Measurements from ENCODE around the gene STAT5B.

STAT5B gene

DNA sequence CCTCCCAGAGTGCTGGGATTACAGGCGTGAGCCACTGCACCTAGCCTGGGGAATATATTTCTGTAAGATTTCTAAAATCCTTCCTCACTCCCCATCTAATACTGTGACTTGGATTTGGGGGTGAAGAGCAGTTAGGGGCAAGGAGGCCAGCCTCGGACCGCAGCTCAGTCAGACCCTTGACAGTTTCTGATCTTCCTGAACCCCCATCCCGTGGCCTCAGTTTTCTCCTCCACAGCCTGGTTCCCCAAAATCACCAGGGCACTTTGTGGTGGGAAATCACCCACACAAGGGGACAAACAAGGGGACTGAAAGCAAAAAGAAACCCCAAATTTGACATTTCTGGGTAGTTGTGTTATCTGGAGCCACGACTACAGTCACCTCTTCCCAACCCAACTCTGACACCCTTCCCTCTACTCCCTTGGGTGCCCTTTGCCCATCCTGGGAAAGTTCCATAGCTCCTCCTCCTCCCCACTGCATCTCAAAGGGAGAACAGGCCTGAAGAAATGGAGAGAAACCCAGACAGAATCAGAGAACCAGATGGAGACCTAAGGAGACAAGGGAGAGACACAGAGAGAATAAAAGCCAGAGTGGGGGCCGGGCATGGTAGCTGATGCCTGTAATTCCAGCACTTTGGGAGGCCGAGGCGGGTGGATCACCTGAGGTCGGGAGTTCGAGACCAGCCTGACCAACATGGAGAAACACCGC lies 9.3 kb upstream of the STAT5B start:
- no peak for DNase-seq

DNA sequence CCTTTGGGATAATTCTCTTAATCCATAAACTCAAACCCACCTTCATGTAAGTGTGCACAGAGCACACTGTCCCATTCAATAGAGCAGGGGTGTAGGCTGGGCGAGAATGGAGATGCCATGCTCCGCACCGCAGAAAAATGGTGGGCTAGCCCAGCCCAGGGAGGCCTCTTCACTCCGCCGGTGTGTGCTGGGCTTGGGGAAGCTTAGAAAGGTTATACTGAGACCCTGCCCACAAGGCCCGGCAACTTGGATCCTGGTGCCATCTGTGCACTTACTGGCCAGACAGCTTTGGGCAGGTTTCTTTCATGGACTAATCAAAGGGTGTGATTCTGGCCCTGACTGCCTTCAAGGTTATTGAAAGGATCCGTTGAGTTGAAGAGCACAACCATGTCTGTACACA lies 8.4 kb upstream of the STAT5B start:
- no peak for DNase-seq

DNA sequence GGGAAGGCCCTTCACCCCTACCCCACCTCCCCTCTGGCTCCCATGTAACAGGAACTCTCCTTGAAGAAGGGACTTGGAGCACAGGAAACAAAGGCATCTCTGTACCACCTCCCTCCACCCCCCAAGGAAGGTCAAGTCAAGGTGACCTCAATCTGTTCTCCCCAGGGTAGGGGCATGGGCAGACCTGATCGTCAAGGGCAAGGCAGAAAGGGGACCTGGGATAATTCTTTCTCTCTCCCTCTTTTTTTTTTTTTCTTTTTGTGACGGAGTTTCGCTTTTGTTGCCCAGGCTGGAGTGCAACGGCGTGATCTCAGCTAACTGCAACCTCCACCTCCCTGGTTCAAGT lies 7.8 kb upstream of the STAT5B start:
- no peak for DNase-seq

DNA sequence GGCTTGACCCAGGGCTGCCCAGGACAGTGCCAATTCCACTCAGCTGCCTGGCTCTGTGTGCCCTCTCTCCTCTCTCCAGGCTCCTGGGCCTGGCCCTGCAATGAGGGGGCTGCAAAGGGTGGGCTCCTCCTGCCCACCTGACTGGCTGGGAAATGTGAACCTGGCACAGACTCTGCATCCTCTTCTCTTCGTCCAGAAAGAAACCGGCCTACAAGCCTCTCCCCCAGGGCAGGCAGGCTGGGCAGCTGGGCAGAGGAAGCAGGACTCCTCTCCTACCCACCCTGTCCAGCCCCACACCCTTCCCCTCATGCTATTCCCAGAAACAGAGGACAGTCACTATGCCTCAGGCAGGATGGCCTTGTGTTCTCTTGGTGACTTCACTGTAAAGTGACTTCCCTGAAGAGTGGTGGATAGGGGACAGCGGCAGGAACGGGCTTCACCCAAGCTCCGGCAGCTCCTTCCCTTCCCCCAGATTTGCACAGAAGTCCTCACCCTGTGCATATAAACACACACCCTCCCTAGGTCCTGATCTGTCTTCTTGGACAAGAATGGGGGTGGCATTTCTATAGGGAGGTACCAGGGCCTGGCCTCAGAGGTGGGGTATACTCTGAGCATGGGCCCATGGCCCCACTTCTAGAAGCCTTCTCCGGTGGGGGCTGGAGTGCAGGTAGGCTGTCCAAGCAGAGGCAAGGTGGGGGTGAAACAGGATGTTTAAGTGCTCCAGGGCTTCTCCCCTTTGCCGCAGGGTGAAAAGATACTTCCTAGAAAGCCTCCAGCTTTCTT lies 7.2 kb upstream of the STAT5B start:
- no peak for DNase-seq

DNA sequence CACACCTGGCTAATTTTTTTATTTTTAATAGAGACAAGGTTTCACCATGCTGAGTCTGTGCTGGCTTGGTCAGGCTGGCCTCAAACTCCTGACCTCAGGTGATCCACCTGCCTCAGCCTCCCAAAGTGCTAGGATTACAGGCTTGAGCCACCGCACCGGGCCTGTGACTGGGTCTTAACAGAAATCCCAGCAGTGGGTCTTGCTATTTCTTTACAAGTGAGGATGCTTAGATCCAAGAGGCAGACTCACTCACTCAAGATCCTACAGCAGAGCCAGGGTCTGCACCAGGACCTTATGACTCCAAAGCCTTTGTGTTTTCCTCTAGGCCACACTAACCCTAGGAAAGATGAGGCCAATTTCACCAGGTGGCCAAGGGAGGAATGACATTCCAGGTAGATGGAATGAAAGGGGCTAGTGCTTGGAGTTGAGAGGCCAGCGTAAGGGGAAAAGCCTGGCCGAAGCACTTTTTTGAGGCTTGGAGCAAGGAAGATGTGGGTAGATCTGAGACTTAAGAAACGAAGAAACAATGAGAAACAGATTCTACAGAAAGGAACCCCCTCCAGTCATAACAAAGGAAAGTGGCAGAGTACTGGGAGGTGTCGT lies 6.4 kb upstream of the STAT5B start:
- DNase-seq = no peak

DNA sequence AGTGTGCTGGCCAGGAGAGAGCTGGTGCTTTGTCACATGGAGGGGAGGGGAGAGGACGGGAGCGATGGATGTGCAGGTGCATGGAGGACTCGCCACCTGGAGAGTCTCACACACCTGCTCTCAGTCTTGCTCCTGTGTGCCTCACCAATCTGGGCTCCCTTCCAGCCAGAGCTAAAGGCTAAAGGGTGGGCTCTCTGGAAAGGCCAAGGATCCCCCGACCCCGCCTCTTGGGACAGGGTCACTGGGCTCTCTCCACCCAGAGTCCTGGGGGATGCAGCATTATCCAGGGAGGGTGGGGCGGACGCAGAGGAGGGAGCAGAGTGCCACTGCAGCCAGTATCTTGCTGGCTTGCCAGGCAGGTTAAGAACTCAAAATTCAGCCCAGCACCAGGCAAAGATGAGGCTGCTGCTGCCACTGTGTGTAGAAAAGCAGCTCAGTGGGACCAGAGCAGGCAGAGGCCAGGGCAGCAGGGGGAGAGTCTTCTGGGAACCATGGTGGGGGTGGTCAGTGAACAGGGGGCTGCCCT lies 5.4 kb upstream of the STAT5B start:
- no peak for DNase-seq

DNA sequence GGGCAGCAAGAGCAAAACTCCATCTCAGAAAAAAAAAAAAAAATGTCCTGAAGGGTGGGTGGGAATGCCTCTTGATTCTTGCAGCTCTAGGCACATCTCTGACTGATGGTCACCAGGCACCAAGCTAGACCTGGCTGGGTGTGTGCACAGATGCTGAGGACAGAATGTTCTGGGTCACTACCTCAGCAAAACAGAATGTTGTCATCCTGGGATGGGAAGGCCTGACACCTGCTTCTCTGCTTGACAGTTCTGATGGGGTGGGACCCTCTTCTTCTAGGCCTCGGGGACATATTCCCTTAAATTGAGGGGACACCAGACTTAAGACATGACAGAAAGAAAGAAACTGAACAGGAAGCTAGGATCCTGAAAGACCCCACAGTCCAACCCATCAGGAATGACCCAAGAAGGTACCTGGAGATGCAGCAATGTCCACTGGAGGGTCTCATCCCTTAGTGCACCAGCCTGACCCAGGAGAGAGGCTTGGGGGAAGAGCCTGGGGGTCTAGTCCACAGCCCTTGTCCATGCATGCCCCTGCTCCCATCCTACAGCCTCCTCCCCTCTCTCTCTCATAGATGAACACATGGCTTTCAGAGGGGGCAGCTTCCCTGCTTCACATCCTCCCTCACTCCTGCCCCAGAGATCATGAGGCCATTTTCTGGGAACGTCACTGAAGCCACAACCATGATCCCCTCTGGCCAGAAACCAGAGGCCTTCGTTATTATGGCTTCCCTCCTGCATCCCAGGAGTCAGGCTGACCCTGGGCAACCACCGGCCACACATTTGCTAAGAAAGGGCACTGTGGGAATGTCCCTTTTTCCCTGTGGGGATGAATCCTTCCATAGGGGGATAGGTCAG lies 3.8 kb upstream of the STAT5B start:
- no peak for DNase-seq

DNA sequence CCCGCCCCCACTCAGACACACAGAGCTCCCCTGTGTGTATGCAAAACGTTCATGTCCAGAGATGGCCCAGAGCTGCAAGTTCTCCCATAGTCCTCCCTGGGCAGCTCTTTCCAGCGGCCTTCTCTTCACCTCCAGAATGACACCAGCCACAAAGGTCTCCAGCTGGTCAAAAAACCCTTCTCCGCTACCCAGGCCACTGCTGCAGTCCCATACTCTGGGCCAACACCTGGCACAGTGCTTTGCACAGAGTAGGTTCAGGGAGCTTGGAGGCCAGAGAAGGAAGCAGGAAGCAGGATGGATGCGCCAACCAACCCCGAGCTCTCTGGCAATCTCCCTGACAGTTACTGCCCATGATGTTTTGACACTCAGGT lies 1.1 kb upstream of the STAT5B start:
- no peak for DNase-seq

DNA sequence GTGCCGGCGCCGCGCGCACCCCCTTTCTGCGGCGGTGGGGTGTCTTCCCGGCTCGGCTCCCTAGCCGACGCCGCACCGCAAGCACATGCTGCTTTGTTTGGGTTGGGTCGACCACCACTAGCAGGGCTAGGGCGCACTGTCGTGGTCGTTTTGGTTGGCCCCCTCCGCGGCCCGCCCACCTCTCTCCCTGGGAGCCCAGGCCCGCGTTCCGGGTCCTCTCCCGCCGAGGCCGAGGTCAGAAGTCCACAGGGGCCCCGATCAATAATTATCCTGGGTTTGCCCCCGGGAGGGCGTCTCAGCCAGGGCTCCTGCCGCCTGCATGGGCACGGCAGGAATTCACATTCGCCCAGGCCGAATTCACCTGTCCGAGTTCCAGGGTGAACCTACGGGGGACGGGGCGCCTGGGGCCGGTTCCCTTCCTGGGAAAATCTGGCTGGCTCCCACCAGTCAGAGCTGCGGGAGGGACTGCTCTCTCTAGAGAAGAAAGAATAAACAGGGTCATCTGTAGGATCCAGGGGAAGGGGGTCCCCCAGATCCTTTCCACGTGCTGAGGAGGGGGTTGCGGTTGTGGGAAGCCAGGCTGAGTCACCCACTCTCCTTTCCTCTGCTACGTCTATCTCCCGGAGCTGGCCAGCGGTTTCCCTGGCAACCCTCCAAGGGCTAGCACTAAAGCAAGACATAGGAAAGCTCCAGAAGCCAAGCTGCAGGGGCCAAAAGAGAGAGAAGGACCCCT lies 584 bp upstream of the STAT5B start:
- DNase-seq = peak in 32 of 56 donors; percentile 12 to 85 (median 40)

DNA sequence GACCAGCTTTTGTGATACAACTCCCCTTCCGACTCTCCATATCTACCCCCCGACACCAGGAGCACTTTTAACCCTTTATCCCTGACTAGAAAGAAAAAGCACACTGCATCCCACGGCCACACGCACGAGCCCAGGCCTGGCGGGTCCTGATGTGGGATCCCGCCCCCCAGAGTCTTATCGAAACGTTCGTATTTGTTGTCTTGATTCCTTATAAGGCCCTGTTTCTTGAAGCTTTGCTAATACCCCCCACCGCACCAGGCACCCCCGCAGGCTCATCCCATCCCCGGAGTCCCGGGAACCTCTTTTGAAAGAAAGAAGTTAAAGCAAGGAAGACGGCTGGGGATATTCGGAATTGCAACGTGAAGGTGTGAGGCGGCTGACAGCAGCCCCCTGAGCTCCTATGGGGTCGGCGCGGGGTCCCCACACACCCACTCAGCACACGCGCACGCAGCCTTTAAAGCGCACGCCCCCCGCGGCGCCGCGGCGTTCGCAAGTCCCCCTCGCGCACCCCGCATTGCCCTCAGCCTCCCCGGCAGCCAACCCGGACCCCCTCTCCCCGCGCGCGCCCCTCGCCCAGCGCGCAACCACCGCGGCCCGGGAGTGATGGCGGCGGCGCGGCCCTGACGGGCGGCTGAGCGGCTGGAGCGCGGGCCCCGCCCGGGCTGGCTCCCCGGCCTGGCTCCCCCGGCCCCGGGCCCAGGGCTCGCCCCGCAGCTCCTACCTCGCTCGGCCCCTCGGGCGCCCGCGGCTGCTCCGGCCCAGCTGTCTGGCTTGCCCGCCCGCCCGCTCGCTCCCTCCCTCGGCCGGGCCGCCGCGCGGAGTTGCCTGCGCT lies 448 bp downstream of the STAT5B start:
- peak in 7 of 56 donors; percentile 23 to 64 (median 37) for DNase-seq

DNA sequence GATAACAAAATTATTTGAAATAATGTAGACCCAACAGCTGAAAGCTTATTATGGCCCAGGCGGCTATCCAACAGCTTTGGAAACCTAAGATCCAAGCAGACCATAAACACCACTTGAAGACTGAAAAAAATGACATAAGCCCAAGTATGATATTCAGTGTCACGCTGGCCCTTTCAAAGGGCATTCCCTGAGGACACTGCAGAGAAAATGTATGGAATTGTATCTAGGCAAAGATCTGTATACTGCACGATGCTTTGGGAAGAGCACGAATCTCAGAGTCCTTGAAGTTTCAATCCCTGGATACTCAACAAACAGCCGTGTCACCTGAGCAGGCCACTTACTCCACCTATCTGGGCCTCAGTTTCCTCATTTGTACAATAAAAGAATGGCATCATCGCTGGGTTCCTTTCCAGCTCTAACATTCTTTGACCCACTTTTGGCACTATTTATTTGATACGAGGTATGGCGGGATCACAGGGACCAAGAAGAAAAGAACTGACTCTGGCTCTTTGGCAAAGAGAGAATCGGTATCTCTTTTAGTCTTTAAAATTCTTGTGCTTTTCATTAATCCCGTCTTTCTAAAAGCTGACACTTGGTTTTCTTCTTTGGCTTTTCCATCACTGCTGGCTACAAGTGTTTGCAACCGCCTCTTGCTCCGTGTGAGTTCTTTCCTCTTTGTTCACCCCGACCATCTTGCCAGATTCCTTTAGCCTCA lies 1.2 kb downstream of the STAT5B start:
- DNase-seq = no peak

DNA sequence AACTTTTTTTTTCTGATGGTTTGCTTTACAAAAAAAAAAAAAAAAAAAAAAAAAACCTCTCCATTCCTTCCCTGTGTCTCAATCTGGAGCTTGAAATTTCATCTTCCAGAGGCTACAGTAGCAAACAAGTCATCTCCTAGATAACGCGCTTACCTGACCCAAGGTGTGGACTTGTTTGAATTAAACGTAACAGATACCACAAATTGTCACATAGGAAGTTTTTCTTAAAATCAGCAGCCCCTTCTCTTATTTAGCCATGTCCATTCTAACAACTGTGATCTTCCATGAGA lies 2.0 kb downstream of the STAT5B start:
- no peak for DNase-seq

DNA sequence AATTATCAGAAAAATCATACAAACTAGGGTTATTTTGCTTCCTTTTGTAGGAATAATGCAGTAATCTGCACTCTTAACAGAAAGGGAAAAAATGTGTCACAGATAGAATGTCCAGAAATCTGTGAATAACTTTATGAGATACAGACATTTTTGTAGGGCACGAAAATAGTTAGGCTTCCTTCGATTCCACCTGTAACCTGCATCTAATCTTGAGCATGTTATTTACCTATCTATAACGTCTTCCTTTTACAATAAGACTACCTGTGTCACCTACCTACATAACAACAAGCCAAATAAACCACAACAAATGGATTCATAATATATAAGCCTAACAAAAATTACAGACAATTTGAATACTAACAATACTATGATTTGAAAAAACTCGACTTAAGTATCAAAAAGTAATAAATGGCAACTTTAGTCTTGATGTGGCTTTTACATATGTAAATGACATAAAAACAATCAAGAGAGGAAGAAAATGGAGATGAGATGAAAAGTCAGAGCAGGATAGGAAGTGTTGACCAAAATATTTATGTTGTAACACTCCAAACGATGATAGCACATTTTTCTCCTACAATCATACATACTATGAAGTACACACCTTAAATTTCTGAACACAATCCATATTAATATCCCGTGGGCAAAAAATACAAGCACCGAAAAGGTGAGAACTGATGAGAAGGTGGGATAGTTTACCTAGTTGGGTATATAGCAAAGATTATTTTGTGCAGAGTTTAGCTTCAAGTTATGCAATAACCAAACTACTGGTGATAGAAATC lies 2.5 kb downstream of the STAT5B start:
- no peak for DNase-seq

DNA sequence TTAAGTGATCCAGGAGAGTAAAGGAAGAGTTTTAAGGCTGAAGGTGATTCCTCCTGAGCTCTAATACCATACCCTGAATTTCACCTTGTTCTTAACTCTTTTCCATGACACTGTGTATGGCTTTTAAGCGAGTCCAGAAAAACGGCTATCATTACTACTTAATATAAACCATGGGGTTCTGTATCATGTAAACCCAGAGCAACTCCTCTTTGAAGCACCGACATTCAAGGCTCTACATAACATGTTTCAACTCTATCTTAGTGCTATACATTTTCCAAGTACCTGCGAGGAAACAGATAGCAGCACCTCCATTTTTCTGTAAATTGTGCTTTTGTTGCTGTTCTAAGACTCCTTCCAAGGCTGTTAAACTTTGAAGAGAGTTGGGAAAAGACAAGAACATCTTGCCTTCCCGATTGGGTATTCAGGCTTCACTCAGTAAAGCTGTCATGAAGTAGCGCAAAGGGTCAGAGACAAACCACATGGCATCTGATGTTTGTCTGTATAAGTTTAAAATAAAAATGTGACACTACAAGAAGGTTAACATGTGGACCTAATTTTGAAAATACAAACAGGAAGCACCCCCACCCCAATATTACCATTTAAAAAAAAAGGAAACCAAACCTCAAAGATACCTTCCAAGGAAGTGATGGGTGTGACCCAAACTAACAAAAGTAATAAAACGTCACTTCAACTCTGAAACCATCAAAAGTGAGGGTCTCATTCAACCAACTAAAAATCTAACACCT lies 3.9 kb downstream of the STAT5B start:
- DNase-seq = no peak

DNA sequence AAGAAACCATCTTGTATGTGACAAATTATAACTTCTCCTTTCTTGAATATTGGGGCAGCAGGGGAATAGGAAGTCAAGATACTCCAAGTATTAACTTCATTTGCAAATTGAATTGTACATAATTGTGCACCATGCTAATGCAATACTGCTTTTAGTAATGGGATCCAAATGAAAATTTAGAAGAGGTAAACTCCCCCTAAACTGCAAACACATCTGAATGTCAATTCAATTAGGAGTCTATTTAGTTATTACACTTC lies 4.5 kb downstream of the STAT5B start:
- DNase-seq = no peak

DNA sequence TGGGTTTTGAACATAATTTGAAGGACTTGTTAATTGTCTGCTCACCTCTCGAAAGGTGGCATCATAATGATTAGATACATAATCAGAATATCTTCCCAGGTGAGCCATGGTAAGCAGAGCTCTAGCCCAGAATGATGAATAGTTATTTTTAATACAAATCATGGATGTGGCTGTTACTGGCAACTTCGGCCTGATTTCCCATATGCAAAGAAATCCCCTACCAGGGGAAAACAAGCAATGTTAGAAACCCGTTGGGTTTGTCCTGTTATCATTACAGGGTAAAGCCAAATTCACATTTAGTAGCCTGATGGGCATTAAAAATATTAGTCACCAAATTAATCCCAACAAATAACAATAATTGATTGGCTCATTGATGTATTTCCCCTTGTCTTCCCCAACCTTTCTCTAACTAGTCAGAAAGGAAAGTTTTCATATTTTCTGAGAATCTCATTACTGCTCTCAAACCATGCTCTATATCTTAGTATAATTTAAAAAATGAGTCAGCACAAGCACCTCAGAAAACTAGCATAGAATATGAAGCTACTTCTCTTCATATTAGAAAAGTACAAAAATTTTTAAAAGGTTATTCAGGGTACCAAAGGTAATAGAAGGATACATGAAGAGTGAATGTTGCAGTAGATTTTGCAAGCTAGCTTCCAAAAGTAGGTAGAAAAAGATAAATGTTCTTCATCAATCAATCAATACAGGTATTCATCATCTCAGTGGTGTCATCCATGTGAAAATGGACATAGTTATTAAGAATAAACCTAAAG lies 5.0 kb downstream of the STAT5B start:
- DNase-seq = no peak

DNA sequence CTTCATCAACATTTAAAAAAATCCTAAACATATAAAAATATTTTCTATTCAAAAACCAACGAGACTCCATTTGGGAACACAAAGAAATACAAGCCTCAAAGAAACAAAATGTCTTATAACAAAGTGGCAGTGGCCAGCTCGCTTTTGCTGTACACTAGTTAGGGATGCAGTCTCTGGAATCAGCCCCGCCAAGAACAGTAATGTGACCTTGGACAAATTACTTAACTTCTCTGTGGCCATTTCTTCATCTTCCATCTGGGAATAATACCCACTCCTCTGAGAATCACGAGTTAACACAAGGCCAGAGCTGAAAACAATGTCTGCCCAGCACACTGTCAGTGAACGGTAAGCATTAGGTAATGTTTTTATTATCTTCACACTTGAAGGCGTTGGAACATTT lies 5.6 kb downstream of the STAT5B start:
- no peak for DNase-seq

DNA sequence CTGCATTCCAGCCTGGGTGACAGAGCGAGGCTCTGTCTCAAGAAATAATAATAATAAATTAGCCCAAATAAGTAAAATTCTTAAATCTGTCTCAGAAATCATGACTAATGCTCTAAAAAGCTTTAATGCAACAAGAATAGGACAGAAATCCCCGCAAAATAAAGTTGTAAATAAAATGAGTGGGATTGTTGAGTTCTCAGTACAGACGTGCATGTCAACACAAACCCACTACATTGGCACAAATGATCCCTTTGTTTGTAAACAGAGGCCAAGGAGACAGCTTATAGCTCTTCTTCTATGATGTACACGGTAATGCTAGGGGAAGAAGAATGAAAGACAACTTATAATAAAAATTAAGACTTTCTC lies 6.0 kb downstream of the STAT5B start:
- DNase-seq = no peak

All from nucleus accumbens (tissue), 56 donors.